T-helper 1 cell treated with Interleukin-12 subunit alpha and Interleukin-12 subunit beta and Interleukin-4 antibody, amounts not matched to agents 30 μg/mL and 1 μg/mL, for 36 hours (primary cell): ENCODE measurements around the gene MARK4.

Experiments used
- H3K27ac Mint-ChIP-seq: one replicate; pipeline ENCODE4 v1.8.0; 2021; ENCODE audit warnings: mild to moderate bottlenecking, mixed read lengths
- H3K27me3 Mint-ChIP-seq: one replicate; pipeline ENCODE4 v1.8.0; 2021; ENCODE audit warnings: low read depth, mixed read lengths
- H3K36me3 Mint-ChIP-seq: one replicate; pipeline ENCODE4 v1.8.0; 2021; ENCODE audit warnings: low read depth, mixed read lengths
- H3K4me1 Mint-ChIP-seq: one replicate; pipeline ENCODE4 v1.8.0; 2021; ENCODE audit warnings: low read depth, mixed read lengths
- H3K4me3 Mint-ChIP-seq: one replicate; pipeline ENCODE4 v1.8.0; 2021; ENCODE audit warnings: mild to moderate bottlenecking, moderate library complexity, mixed read lengths
- H3K9me3 Mint-ChIP-seq: one replicate; pipeline ENCODE4 v1.8.0; 2021; ENCODE audit warnings: mixed read lengths

Gene MARK4

GRCh38 chr19:45340899-45341453, 89.9 kb downstream of the MARK4 start:
- H3K27ac Mint-ChIP-seq = no peak overlapping the region

DNA sequence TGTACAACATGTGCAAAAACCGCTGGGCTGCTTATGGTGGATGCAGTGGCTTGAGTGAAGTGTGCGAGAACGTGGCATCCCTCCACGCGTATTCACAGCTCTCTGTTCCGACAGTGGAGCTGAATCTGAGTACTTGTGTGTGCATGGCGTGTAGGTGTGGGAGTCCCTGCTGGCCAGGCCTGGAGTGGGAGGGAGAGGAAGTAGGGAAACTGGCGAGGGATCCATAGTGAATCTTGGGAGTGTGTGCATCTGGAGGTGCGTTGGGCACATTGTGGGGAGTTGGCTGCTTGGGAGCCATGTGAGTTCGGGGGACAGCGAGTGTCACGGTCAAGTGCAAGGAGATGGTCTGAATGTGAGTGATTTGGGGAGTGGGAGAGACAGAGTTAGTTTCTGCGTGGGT, 91.8 kb downstream of the MARK4 start:
- Mint-ChIP-seq H3K27me3 (peaks cover 5% of the 10 kb centered on the region), H3K27ac (no peak overlapping the region), H3K36me3 (no peaks in the 10 kb centered on the region), H3K4me3 (no peak overlapping the region), H3K9me3 (no peaks in the 10 kb centered on the region), H3K4me1 (peaks cover 5% of the 10 kb centered on the region)

More at GRCh38 chr19:45340899-45341453, 89.9 kb downstream of the MARK4 start:
- Mint-ChIP-seq H3K36me3 (no peaks in the 10 kb centered on the region), H3K4me1 (peaks cover 5% of the 10 kb centered on the region), H3K4me3 (no peak overlapping the region), H3K27me3 (peaks cover 9% of the 10 kb centered on the region), H3K9me3 (no peaks in the 10 kb centered on the region)

GRCh38 chr19:45344621-45345505, 93.8 kb downstream of the MARK4 start:
- Mint-ChIP-seq H3K4me1 (peaks cover 3% of the 10 kb centered on the region), H3K9me3 (no peaks in the 10 kb centered on the region), H3K27me3 (peaks cover 5% of the 10 kb centered on the region), H3K27ac (no peak overlapping the region), H3K4me3 (no peak overlapping the region), H3K36me3 (no peaks in the 10 kb centered on the region)

DNA sequence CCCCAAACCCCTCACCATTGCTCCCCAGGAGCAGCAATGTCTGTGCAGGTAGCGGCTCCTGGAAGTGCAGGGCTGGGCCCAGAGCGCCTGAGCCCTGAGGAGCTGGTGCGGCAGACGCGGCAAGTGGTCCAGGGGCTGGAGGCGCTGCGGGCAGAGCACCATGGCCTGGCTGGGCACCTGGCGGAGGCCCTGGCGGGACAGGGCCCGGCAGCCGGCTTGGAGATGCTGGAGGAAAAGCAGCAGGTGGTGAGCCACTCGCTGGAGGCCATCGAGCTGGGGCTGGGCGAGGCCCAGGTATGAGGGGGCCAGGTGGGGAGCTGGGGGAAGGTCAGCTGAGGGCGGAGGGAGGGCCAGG, 94.4 kb downstream of the MARK4 start:
- Mint-ChIP-seq H3K27me3 (no peaks in the 10 kb centered on the region), H3K9me3 (no peaks in the 10 kb centered on the region), H3K4me1 (no peaks in the 10 kb centered on the region), H3K27ac (no peak overlapping the region), H3K4me3 (no peak overlapping the region), H3K36me3 (no peaks in the 10 kb centered on the region)

GRCh38 chr19:45346449-45346848, 95.4 kb downstream of the MARK4 start:
- Mint-ChIP-seq H3K36me3 (no peaks in the 10 kb centered on the region), H3K4me3 (no peak overlapping the region), H3K9me3 (no peaks in the 10 kb centered on the region), H3K4me1 (peaks cover 3% of the 10 kb centered on the region), H3K27me3 (no peaks in the 10 kb centered on the region), H3K27ac (no peak overlapping the region)

GRCh38 chr19:45347570-45348366, 96.7 kb downstream of the MARK4 start:
- no peaks in the 10 kb centered on the region for H3K27me3 Mint-ChIP-seq
- no peak overlapping the region for H3K4me3 Mint-ChIP-seq
- H3K9me3 Mint-ChIP-seq = no peaks in the 10 kb centered on the region
- no peak overlapping the region for H3K27ac Mint-ChIP-seq
- H3K4me1 Mint-ChIP-seq = peaks cover 3% of the 10 kb centered on the region
- no peaks in the 10 kb centered on the region for H3K36me3 Mint-ChIP-seq

DNA sequence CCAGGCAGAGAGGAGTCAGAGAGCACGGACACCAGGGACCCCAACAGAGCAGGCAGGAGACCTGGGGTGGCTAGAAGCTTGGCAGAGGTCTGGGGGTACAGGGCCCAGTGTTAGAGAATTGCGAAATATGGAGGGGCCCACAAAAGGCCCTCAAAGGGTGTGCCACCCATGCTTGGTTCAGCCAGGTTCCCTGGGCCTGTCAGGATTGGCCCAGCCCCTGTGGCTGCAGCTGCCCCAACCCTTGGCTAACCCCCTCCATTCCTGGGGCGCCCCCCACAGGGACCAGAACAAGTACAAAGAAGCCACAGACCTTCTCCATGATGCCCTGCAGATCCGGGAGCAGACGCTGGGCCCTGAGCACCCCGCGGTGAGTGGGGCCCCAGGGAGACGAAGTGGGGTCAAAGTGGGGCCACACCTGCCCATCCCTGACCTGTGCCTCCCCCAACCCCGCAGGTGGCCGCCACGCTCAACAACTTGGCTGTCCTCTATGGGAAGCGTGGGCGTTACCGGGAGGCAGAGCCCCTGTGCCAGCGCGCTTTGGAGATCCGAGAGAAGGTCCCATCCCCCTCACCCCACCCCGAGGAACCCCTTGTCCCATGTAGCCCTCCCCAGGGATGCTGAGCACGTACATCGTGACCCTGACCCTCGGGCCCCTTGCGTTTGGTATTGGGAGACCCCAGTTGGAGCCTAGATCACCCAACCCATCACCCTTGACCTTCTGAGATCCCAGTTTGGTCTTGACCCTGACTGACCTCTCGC, 97.5 kb downstream of the MARK4 start:
- Mint-ChIP-seq H3K27me3 (no peaks in the 10 kb centered on the region), H3K9me3 (no peaks in the 10 kb centered on the region), H3K4me1 (peaks cover 3% of the 10 kb centered on the region), H3K36me3 (peaks cover 3% of the 10 kb centered on the region), H3K27ac (no peak overlapping the region), H3K4me3 (no peak overlapping the region)

DNA sequence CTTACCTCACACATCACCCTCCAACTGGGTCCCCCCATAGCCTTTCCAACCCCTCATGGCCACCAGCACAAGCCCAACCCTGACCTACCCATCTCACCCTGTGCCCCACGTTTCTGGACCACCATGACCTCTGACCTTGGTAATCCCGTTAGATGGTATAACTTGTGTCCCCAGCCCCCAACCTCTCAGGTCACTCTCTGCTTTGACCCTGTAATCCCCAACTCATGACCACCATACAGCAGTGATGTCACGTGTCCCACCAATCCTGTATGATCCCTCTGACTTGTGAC, 98.0 kb downstream of the MARK4 start:
- no peak overlapping the region for H3K27ac Mint-ChIP-seq
- H3K9me3 Mint-ChIP-seq = no peaks in the 10 kb centered on the region
- no peak overlapping the region for H3K4me3 Mint-ChIP-seq
- no peaks in the 10 kb centered on the region for H3K27me3 Mint-ChIP-seq
- H3K36me3 Mint-ChIP-seq = peaks cover 4% of the 10 kb centered on the region
- peaks cover 3% of the 10 kb centered on the region for H3K4me1 Mint-ChIP-seq

- H3K4me1 Mint-ChIP-seq = peaks cover 3% of the 10 kb centered on the region
- no peaks in the 10 kb centered on the region for H3K27me3 Mint-ChIP-seq
- H3K36me3 Mint-ChIP-seq = peaks cover 4% of the 10 kb centered on the region
- H3K4me3 Mint-ChIP-seq = no peak overlapping the region
- H3K27ac Mint-ChIP-seq = no peak overlapping the region
- no peaks in the 10 kb centered on the region for H3K9me3 Mint-ChIP-seq
These were observed 98.4 kb downstream of the MARK4 start for GRCh38 chr19:45349430-45349941.

DNA sequence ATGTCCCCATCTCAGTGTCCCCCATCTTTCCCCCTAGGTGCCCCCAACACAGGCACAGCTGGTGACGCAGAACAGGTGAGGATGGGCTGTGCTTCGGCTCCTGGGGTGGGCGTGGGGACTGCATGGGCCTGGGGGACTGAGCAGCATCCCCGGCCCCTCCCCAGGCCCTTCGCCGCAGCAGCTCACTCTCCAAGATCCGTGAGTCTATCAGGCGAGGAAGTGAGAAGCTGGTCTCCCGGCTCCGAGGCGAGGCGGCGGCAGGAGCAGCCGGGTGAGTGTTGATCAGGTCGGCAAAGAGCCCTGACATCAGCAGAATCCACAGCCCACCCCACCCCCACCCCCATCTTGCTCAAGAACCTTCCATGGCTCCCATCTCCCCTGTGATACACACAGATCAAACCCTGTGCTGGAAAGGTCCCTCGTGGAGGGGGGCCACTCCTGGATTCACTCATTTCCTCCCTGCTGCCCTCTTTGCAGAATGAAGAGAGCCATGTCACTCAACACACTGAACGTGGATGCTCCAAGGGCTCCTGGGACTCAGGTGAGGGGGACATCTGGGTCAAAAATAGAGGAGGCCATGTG, 99.5 kb downstream of the MARK4 start:
- H3K4me1 Mint-ChIP-seq = peaks cover 3% of the 10 kb centered on the region
- H3K4me3 Mint-ChIP-seq = no peak overlapping the region
- H3K9me3 Mint-ChIP-seq = no peaks in the 10 kb centered on the region
- H3K27me3 Mint-ChIP-seq = no peaks in the 10 kb centered on the region
- H3K36me3 Mint-ChIP-seq = peaks cover 8% of the 10 kb centered on the region
- no peak overlapping the region for H3K27ac Mint-ChIP-seq

DNA sequence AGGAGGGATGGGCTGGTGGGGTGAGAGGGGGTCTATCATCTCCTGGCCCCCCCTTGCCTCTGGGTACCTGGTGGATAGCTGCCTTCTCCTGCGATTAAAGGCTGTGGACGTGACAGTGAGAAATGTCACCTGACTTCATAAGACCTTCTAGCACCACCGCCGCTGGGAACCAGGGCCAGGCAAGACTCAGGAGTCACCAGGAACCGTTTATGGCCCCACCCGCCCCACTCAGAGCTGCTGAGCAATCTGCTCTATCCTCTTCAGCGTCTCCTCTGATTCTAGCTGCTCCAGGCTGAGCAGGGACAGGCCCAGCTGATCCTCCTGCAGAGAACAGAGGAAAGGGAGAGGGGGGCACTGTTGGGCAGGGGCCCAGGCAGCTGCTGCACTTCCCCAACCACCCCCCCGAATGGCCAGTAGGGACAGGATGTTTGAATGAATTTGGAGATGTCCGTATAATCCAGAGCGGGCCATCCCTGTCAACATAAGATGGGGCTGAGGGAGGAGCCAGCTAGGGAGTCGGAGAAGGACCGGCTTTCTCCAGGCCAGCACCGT, 100.4 kb downstream of the MARK4 start:
- peaks cover 9% of the 10 kb centered on the region for H3K36me3 Mint-ChIP-seq

DNA sequence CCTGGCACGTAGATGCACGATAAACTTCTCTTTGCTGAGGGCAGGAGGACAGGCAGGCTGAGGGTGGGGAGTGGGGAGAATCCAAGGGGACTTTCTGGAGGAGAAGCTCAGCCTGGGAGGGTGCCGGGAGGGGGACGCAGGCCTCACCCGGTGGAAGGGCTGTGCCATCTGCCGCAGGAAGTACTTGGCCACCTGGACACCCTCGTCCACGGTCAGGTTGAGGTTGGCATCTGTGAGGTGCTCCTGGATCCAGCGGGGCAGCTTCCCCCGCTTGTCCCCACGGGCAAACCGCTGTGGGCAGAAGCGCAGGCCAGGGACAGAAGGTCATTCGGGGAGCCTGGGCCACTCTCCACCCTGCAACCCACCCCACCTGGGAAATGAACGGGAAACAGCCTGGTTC, 101.0 kb downstream of the MARK4 start:
- Mint-ChIP-seq H3K4me1 (peaks cover 3% of the 10 kb centered on the region), H3K36me3 (peaks cover 12% of the 10 kb centered on the region), H3K27ac (no peak overlapping the region), H3K4me3 (no peak overlapping the region), H3K9me3 (no peaks in the 10 kb centered on the region), H3K27me3 (no peaks in the 10 kb centered on the region)

More for the DNA sequence above, 100.4 kb downstream of the MARK4 start:
- Mint-ChIP-seq H3K9me3 (no peaks in the 10 kb centered on the region), H3K27ac (no peak overlapping the region), H3K4me3 (no peak overlapping the region), H3K27me3 (no peaks in the 10 kb centered on the region), H3K4me1 (peaks cover 3% of the 10 kb centered on the region)

DNA sequence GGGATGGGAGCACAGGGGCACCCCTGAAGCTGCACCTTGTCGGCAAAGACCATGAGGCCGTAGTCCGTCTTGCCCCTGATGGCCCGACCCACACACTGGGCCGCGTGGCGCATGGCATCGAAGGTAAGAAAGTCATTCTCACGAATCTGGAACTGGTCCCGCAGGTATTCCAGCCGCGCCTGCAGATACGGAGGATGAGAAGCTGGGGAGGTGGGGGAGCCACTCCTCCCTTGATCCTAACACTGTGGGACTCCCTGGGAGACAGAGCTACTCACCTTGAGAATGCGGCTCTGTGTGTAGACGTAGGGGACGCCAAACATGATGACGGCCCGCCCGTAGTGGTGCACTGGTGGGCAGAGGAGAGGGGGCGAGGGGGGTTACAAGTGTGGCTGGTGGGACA, 101.4 kb downstream of the MARK4 start:
- Mint-ChIP-seq H3K27me3 (no peaks in the 10 kb centered on the region), H3K4me3 (no peak overlapping the region), H3K4me1 (peaks cover 3% of the 10 kb centered on the region), H3K27ac (no peak overlapping the region), H3K9me3 (no peaks in the 10 kb centered on the region), H3K36me3 (peaks cover 14% of the 10 kb centered on the region)
